ENCODE data around the gene VAV2.

VAV2 gene

GRCh38 chr9:133854765-133855164 is 137.4 kb downstream of the VAV2 start:
- no peak for DNase-seq (ENCODE audit: low read depth, low spot score)
- no peak overlapping the region for H3K4me3 ChIP-seq (ENCODE audit: low read length)

DNA sequence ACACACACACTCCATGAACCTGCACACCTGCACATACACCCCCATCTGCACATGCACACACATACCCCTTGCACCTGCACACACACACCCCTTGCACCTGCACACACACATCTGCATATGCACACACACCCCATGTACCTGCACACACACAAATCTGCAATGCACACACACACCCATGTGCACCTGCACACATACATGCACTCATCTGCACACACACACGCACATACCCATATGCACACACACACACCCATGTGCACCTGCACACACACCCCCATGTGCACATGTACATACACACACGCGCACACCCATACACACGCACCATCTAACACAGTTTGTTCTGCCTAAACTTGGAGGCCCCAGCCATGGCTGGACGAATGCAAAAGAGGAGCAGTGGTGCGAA is 138.1 kb downstream of the VAV2 start:
- DNase-seq (ENCODE audit: low read depth, low spot score) = no peak
- H3K4me3 ChIP-seq (ENCODE audit: low read length) = no peak overlapping the region

- no peak for DNase-seq (ENCODE audit: low read depth, low spot score)
- no peak overlapping the region for H3K4me3 ChIP-seq (ENCODE audit: low read length)
These were observed 138.8 kb downstream of the VAV2 start for GRCh38 chr9:133853331-133853730.

GRCh38 chr9:133852431-133852830 is 139.7 kb downstream of the VAV2 start:
- no peak overlapping the region for H3K4me3 ChIP-seq (ENCODE audit: low read length)
- DNase-seq (ENCODE audit: low read depth, low spot score) = no peak

- no peak overlapping the region for H3K4me3 ChIP-seq (ENCODE audit: low read length)
- DNase-seq (ENCODE audit: low read depth, low spot score) = no peak
These were observed 140.4 kb downstream of the VAV2 start for GRCh38 chr9:133851693-133852092.

- H3K4me3 ChIP-seq (ENCODE audit: low read length) = no peak overlapping the region
- no peak for DNase-seq (ENCODE audit: low read depth, low spot score)
These were observed 141.2 kb downstream of the VAV2 start for GRCh38 chr9:133850937-133851336.

DNA sequence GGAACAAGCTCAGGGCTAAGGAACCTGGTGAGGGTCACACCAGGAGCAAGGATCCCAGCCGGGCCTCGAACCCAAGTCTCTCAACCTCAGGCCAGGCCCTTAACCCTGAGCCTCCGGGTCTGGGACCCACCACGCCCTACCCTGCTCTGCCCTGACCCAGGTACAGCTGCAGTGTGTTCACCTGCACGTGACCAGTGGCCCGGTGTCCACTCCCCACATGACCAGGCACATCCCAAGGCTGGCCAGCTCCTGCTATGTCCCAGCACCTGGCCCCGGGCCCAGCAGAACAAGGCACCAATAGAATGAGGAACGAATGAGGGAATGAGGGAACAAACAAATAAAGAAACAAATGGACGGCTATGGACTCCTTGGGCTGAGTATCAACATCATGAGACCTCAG is 142.0 kb downstream of the VAV2 start:
- no peak overlapping the region for H3K4me3 ChIP-seq (ENCODE audit: low read length)
- DNase-seq (ENCODE audit: low read depth, low spot score) = no peak

DNA sequence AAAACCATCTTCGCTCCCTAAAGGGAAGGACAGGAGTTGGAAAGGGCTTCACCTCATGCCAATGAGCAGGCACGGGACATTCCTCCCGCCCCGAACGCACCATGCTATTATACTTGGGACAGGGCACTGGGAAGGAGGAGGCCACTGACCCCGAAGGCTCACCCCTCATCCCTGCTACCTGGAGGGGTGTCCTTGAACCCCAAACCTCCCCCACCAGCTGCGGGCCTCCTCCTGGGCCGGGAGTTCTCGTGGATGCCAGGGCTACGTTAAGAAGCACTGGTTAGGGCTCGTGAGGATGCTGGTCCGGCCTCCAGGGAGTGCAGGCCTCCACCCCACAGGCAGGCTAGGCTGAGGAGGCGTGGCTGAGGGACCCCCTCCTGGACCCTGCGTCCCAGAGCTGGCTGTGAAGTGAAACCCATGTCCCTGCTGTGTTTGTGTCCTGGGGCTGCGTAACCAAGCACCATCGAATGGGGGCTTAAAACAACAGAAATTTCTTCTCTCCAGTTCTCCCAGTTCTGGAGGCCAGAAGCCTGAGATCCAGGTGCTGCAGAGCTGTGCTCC is 142.9 kb downstream of the VAV2 start:
- no peak for DNase-seq (ENCODE audit: low read depth, low spot score)
- no peak overlapping the region for H3K4me3 ChIP-seq (ENCODE audit: low read length)

GRCh38 chr9:133848471-133849109 is 143.5 kb downstream of the VAV2 start:
- no peak for DNase-seq (ENCODE audit: low read depth, low spot score)
- no peak overlapping the region for H3K4me3 ChIP-seq (ENCODE audit: low read length)

DNA sequence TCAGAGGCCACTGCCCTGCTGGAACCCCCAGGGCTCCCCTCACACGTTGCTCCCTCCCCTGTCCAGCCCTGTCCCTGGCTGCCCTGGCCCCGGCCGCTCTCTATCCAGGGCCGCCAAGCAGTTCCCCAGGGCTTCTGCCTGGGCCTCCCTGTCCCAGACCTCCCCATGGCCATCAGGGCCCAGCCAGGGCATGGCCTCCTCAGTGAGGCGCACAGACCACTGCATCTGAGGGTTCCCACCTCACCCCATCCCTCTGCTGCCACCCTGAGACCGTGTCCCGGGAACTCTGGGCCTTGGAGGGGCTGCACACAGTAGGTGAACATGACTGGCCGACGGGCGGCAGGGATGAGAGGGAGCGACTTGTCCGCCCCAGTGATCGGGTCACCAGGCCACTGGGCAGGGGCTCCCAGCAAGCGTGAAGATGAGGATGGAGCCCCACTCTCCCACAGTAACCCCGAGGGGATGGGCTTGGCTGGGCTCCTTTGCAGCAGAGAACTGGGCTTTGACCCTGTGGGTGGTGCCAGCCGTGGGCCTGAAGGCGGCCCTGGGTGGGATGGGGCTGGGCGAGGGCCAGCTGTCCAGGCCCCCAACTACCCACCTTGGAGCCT is 145.5 kb downstream of the VAV2 start:
- no peak for DNase-seq (ENCODE audit: low read depth, low spot score)
- H3K4me3 ChIP-seq (ENCODE audit: low read length) = no peak overlapping the region

DNA sequence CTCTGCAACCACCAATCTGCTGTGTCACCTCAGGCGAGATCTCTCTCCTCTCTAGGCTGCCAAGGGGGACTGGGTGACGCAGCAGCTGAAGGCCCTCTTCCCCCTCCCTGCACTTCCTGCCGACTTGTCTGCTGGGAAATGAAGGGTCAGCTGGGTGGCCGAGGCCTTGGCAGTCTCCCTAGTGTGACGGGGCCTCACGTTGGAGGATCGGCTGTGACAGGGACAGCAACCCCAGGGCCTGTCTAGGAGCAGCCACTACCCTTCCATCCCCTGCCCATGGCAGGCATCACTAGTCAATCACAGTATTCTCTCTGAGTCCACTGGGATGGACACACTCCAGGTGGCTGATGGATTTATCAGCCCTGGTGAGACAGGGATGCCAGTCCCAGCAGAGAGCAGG is 146.7 kb downstream of the VAV2 start:
- DNase-seq (ENCODE audit: low read depth, low spot score) = no peak
- no peak overlapping the region for H3K4me3 ChIP-seq (ENCODE audit: low read length)

DNA sequence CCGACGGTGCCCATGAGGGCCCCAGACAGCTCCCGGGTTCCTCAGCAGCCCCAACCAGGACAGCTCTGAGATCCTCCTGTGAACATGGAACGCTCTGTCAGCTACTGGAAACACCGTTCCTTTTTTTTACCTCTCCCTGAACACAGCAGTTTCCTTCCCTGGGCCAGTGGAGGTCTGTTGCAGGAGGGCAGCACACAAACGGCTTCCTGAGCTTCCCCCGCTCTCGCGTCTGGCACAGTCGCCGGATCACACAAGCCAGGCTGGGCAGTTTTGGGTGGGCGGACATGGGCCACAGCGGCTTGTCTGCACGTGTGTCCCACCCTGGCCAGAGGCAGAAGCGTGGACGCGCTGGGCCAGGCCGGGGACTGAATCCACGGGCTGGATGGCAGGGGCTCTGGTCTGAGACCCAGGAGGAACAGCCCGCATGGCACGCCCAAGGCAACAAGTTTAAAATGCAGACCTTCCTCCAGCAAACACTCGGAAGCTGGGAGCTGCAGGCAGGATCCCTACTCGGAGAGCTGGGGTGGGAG is 147.2 kb downstream of the VAV2 start:
- no peak overlapping the region for H3K4me3 ChIP-seq (ENCODE audit: low read length)

GRCh38 chr9:133844398-133844784 is 147.7 kb downstream of the VAV2 start:
- DNase-seq (ENCODE audit: low read depth, low spot score) = no peak
- H3K4me3 ChIP-seq (ENCODE audit: low read length) = no peak overlapping the region

More for the DNA sequence above, 147.2 kb downstream of the VAV2 start:
- DNase-seq (ENCODE audit: low read depth, low spot score) = no peak

DNA sequence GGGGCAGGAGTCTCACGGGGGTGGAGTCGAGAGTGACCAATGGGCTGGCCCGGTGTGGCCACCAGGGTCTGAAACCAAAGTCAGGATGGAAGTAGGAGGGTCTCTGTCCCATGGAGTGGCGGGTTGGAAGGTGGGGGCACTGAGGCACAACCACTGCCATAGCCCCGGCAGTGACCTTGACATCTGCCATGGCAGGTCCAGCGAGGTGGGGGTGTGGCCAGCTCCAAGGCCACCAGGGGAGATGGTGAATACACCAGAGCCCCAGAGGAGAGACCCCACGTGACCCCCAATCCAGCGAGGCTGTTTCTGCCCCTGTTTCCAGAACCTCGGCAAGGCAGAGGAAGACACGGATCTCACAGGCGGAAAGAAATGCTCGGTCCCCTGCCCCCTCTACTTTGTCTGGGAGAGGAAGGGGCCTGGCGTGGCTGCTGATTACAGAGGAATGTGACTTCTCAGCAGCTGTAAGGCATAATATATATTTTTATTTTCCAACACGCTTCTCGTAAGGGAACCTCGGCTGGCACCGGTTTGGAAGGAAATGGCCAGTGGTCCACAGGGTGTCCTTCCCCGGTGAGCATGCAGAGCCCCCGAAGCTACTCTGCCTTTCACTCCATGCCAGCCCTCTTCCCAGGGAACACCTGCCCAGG is 148.2 kb downstream of the VAV2 start:
- DNase-seq (ENCODE audit: low read depth, low spot score) = no peak
- H3K4me3 ChIP-seq (ENCODE audit: low read length) = no peak overlapping the region

DNA sequence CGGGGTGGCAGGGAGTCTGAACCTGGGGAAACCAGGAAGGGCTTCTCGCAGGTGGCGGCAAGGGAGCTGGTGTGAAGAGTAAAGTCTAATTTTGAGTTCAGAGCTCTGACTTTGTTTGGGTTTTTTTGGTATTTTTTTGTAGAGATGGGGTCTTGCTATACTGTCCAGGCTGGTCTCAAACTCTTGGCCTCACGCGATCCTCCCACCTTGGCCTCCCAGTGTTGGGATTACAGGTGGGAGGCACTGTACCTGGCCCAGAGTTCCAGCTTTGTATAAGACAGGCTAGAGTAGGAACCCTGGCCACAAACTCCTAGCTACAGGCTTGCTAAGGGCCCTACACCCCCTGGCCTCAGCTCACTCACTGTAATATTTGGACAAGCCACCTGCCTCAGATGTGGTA is 148.9 kb downstream of the VAV2 start:
- H3K4me3 ChIP-seq (ENCODE audit: low read length) = no peak overlapping the region
- DNase-seq (ENCODE audit: low read depth, low spot score) = no peak

GRCh38 chr9:133842721-133843227 is 149.3 kb downstream of the VAV2 start:
- no peak overlapping the region for H3K4me3 ChIP-seq (ENCODE audit: low read length)
- DNase-seq (ENCODE audit: low read depth, low spot score) = no peak

DNA sequence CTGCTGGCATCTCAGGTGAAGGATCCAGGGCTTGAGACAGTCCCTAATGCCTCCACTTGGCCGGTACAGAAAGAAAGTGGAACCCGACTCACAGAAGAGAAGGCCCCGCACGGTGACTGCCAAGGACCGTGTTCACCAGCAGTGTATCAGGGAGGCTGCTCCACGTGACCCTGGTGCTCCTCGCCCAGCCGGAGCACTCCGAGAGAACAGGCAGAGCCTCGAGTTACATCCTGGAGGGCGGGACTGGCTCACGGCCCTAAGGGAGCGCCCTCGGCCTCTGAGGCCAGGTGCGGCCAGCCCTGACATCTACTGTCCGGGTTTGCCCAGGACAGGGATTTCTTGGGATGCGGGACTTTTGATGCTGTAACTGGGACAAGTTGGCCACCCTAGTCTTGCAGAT is 149.9 kb downstream of the VAV2 start:
- H3K4me3 ChIP-seq (ENCODE audit: low read length) = no peak overlapping the region
- no peak for DNase-seq (ENCODE audit: low read depth, low spot score)

DNA sequence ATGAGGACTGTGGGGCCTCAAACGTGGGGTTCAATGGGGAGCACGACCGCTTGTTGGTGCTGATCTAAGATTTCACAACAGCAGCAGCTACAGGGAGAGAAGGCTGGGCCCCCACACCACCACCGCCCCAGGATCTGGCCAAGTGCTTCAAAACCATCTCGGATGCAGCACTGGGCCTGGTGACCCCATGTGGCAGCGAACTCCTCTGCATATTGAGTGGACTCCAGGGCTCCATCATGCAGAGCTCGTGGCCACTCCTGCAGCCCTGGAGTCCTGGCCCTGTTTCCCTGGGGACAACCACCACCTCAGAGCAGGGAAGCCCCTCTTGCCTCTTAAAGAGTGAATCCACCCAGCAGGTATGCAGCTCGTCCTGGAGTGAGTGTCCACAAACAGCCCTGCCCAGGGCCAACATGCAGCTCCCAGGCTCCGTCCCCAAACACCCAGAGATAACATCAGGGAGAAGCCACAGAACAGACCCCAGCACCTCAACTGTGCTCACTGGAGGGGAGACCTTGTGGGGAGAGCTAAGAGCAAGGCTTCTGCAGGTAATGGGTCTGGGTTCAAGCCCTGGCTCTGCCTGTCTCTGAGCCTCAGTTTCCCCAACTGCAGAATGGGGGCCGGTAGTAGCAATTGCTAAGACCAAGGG is 150.8 kb downstream of the VAV2 start:
- H3K4me3 ChIP-seq (ENCODE audit: low read length) = no peak overlapping the region
- DNase-seq (ENCODE audit: low read depth, low spot score) = no peak

DNA sequence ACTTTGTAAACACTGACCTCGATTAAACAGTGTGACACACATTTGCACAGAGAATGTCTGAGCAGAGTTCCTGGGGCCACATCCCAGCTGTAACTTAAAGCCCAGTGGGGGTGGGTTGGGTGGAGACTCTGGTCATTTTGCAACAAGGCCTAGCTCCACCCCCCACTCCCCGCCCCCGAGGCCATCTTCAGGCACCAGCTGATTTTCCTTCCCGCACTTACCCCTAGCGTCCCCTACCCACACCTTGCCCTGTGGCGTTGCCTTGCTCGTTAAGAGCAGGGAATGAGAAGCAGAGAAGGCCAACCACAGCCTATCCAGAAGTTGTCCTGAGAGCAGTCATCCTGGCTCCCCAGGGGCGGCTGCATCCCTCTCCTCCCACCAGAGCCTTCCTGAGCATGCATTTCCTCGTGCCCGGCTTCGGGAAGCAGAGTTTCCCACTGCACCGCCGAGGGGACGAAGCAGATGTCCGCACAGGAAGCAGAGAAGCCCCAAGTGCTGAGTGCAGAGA is 152.2 kb downstream of the VAV2 start:
- H3K4me3 ChIP-seq (ENCODE audit: low read length) = no peak overlapping the region
- DNase-seq (ENCODE audit: low read depth, low spot score) = no peak

All from Jurkat, Clone E6-1 (cell line).